Fibroblast of skin of right quadriceps (primary cell): Measurements from ENCODE around the gene ATG2B.
A peak's percentile ranks its signal among the peaks of the same experiment; 100 is the strongest.

Experiments
- DNase-seq: peaks from one replicate; pipeline ENCODE4 v3.0.0-alpha.2; 2013

ATG2B gene

GRCh38 chr14:96309133-96309895 is 53.8 kb downstream of the ATG2B start:
- DNase-seq = no peak

GRCh38 chr14:96307434-96307833 is 55.7 kb downstream of the ATG2B start:
- no peak for DNase-seq

- DNase-seq = no peak
Observed at GRCh38 chr14:96304956-96305355, 58.2 kb downstream of the ATG2B start.

- peak; percentile 5 for DNase-seq
Observed at GRCh38 chr14:96303981-96304380, 59.2 kb downstream of the ATG2B start.

- DNase-seq = no peak
Observed at GRCh38 chr14:96299441-96299840, 63.7 kb downstream of the ATG2B start.

- DNase-seq = no peak
Observed at GRCh38 chr14:96297997-96298515, 65.1 kb downstream of the ATG2B start.

- DNase-seq = no peak
Observed at GRCh38 chr14:96297000-96297399, 66.1 kb downstream of the ATG2B start.

- DNase-seq = no peak
Observed at GRCh38 chr14:96294246-96294645, 68.9 kb downstream of the ATG2B start.

GRCh38 chr14:96287856-96288255 is 75.3 kb downstream of the ATG2B start:
- DNase-seq = no peak

- no peak for DNase-seq
Observed at GRCh38 chr14:96286251-96286650, 76.9 kb downstream of the ATG2B start.

- no peak for DNase-seq
Observed at GRCh38 chr14:96285667-96286066, 77.5 kb downstream of the ATG2B start.

GRCh38 chr14:96284430-96284829 is 78.7 kb downstream of the ATG2B start:
- no peak for DNase-seq

GRCh38 chr14:96284008-96284407 is 79.1 kb downstream of the ATG2B start:
- no peak for DNase-seq

GRCh38 chr14:96281486-96281885 is 81.7 kb downstream of the ATG2B start:
- no peak for DNase-seq

GRCh38 chr14:96280104-96280503 is 83.0 kb downstream of the ATG2B start:
- no peak for DNase-seq

GRCh38 chr14:96279564-96279963 is 83.6 kb downstream of the ATG2B start:
- peak; percentile 51 for DNase-seq

- no peak for DNase-seq
Observed at GRCh38 chr14:96277890-96278289, 85.3 kb downstream of the ATG2B start.

- peak; percentile 74 for DNase-seq
Observed at GRCh38 chr14:96275177-96276112, 87.7 kb downstream of the ATG2B start.

- peak; percentile 91 for DNase-seq
Observed at GRCh38 chr14:96274543-96274942, 88.6 kb downstream of the ATG2B start.

- DNase-seq = no peak
Observed at GRCh38 chr14:96274122-96274521, 89.0 kb downstream of the ATG2B start.

GRCh38 chr14:96273629-96274028 is 89.5 kb downstream of the ATG2B start:
- no peak for DNase-seq

GRCh38 chr14:96272777-96273473 is 90.2 kb downstream of the ATG2B start:
- DNase-seq = no peak

GRCh38 chr14:96271421-96271762 is 91.7 kb downstream of the ATG2B start:
- no peak for DNase-seq
